ENCODE measurements around the gene MVB12B. TPM values are rescaled to one million over a fixed set of nuclear protein-coding genes. Genes with fewer than 3 reads are reported as not detected.

The MVB12B gene
- total RNA-seq, 1 donor from 2014 or later = 13.1 TPM

GRCh38 chr9:126328407-126328806 lies 1.8 kb downstream of the MVB12B start:
- H3K36me3 Mint-ChIP-seq (ENCODE audit: low read depth) = peaks cover 2% of the 10 kb centered on the region
- no peaks in the 10 kb centered on the region for H3K27me3 Mint-ChIP-seq (ENCODE audit: low read depth)
- peaks cover 49% of the 10 kb centered on the region for H3K4me1 Mint-ChIP-seq (ENCODE audit: low read depth)
- H3K9me3 Mint-ChIP-seq (ENCODE audit: low read depth) = peaks cover 6% of the 10 kb centered on the region
- peak overlapping the region; percentile 72 for H3K4me3 Mint-ChIP-seq (ENCODE audit: unreplicated experiment)
- TF ChIP-seq CTCF (IDR thresholded peaks at IDR 0.05) = no peak
- no peak for DNase-seq (ENCODE audit: low spot score)
- H3K27ac Mint-ChIP-seq (ENCODE audit: unreplicated experiment) = no peak overlapping the region

GRCh38 chr9:126329476-126330275 lies 3.0 kb downstream of the MVB12B start:
- peak overlapping the region; percentile 13 for H3K27ac Mint-ChIP-seq (ENCODE audit: unreplicated experiment)
- H3K36me3 Mint-ChIP-seq (ENCODE audit: low read depth) = no peaks in the 10 kb centered on the region
- no peak for DNase-seq (ENCODE audit: low spot score)
- peaks cover 61% of the 10 kb centered on the region for H3K4me1 Mint-ChIP-seq (ENCODE audit: low read depth)
- TF ChIP-seq CTCF (IDR thresholded peaks at IDR 0.05) = no peak
- H3K27me3 Mint-ChIP-seq (ENCODE audit: low read depth) = no peaks in the 10 kb centered on the region
- no peak overlapping the region for H3K4me3 Mint-ChIP-seq (ENCODE audit: unreplicated experiment)
- no peaks in the 10 kb centered on the region for H3K9me3 Mint-ChIP-seq (ENCODE audit: low read depth)

- H3K27ac Mint-ChIP-seq (ENCODE audit: unreplicated experiment) = no peak overlapping the region
- peaks cover 70% of the 10 kb centered on the region for H3K4me1 Mint-ChIP-seq (ENCODE audit: low read depth)
Measured at GRCh38 chr9:126330536-126330935, 3.9 kb downstream of the MVB12B start.

GRCh38 chr9:126331964-126332748 lies 5.5 kb downstream of the MVB12B start:
- no peak for DNase-seq (ENCODE audit: low spot score)
- Mint-ChIP-seq H3K36me3 (ENCODE audit: low read depth) (no peaks in the 10 kb centered on the region), H3K27me3 (ENCODE audit: low read depth) (no peaks in the 10 kb centered on the region), H3K27ac (ENCODE audit: unreplicated experiment) (no peak overlapping the region), H3K4me1 (ENCODE audit: low read depth) (peaks cover 74% of the 10 kb centered on the region), H3K9me3 (ENCODE audit: low read depth) (no peaks in the 10 kb centered on the region), H3K4me3 (ENCODE audit: unreplicated experiment) (no peak overlapping the region)
- TF ChIP-seq CTCF (IDR thresholded peaks at IDR 0.05) = no peak

More at GRCh38 chr9:126330536-126330935, 3.9 kb downstream of the MVB12B start:
- H3K27me3 Mint-ChIP-seq (ENCODE audit: low read depth) = no peaks in the 10 kb centered on the region
- no peak overlapping the region for H3K4me3 Mint-ChIP-seq (ENCODE audit: unreplicated experiment)
- H3K9me3 Mint-ChIP-seq (ENCODE audit: low read depth) = no peaks in the 10 kb centered on the region
- DNase-seq (ENCODE audit: low spot score) = no peak
- no peaks in the 10 kb centered on the region for H3K36me3 Mint-ChIP-seq (ENCODE audit: low read depth)
- no peak for TF ChIP-seq CTCF (IDR thresholded peaks at IDR 0.05)
